ENCODE results near the gene SEMA4B. TPM values are rescaled to one million over a fixed set of nuclear protein-coding genes. Genes with fewer than 3 reads are reported as not detected.

SEMA4B gene
- total and polyA plus RNA-seq, 2 experiments from 2014 or later = 16.7 to 48.2 TPM

DNA sequence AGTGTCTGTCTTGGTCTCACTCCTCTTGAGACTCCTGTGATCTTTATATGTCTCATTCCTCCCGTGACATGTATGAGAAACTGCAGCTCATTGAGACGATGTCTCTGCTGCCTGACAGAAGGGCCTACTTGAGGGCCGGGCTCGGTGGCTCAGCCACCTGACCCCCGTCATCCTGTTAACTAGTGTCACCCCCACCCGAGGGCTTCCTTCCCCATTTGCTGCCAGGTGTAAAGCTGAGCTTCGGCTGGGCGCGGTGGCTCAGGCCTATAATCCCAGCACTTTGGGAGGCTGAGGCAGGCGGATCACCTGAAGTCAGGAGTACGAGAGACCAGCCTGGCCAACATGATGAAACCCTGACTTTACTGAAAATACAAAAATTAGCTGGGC lies 12.7 kb downstream of the SEMA4B start (continued):
- TF ChIP-seq, protein P1, sequence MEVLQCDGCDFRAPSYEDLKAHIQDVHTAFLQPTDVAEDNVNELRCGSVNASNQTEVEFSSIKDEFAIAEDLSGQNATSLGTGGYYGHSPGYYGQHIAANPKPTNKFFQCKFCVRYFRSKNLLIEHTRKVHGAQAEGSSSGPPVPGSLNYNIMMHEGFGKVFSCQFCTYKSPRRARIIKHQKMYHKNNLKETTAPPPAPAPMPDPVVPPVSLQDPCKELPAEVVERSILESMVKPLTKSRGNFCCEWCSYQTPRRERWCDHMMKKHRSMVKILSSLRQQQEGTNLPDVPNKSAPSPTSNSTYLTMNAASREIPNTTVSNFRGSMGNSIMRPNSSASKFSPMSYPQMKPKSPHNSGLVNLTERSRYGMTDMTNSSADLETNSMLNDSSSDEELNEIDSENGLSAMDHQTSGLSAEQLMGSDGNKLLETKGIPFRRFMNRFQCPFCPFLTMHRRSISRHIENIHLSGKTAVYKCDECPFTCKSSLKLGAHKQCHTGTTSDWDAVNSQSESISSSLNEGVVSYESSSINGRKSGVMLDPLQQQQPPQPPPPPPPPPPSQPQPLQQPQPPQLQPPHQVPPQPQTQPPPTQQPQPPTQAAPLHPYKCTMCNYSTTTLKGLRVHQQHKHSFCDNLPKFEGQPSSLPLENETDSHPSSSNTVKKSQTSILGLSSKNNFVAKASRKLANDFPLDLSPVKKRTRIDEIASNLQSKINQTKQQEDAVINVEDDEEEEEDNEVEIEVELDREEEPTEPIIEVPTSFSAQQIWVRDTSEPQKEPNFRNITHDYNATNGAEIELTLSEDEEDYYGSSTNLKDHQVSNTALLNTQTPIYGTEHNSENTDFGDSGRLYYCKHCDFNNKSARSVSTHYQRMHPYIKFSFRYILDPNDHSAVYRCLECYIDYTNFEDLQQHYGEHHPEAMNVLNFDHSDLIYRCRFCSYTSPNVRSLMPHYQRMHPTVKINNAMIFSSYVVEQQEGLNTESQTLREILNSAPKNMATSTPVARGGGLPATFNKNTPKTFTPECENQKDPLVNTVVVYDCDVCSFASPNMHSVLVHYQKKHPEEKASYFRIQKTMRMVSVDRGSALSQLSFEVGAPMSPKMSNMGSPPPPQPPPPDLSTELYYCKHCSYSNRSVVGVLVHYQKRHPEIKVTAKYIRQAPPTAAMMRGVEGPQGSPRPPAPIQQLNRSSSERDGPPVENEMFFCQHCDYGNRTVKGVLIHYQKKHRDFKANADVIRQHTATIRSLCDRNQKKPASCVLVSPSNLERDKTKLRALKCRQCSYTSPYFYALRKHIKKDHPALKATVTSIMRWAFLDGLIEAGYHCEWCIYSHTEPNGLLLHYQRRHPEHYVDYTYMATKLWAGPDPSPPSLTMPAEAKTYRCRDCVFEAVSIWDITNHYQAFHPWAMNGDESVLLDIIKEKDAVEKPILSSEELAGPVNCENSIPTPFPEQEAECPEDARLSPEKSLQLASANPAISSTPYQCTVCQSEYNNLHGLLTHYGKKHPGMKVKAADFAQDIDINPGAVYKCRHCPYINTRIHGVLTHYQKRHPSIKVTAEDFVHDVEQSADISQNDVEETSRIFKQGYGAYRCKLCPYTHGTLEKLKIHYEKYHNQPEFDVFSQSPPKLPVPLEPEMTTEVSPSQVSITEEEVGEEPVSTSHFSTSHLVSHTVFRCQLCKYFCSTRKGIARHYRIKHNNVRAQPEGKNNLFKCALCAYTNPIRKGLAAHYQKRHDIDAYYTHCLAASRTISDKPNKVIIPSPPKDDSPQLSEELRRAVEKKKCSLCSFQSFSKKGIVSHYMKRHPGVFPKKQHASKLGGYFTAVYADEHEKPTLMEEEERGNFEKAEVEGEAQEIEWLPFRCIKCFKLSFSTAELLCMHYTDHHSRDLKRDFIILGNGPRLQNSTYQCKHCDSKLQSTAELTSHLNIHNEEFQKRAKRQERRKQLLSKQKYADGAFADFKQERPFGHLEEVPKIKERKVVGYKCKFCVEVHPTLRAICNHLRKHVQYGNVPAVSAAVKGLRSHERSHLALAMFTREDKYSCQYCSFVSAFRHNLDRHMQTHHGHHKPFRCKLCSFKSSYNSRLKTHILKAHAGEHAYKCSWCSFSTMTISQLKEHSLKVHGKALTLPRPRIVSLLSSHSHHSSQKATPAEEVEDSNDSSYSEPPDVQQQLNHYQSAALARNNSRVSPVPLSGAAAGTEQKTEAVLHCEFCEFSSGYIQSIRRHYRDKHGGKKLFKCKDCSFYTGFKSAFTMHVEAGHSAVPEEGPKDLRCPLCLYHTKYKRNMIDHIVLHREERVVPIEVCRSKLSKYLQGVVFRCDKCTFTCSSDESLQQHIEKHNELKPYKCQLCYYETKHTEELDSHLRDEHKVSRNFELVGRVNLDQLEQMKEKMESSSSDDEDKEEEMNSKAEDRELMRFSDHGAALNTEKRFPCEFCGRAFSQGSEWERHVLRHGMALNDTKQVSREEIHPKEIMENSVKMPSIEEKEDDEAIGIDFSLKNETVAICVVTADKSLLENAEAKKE (CRISPR knock-in tag; IDR thresholded peaks at IDR 0.05) = no peak
- TF ChIP-seq NANOG (IDR thresholded peaks at IDR 0.05; ENCODE audit: borderline replicate concordance) = no peak
- no peak for TF ChIP-seq JUNB (IDR thresholded peaks at IDR 0.05; ENCODE audit: unreplicated experiment)
- no peak for TF ChIP-seq EZH2phosphoT487 (IDR thresholded peaks at IDR 0.05; ENCODE audit: unreplicated experiment)
- no peak for TF ChIP-seq POLR2AphosphoS5 (IDR thresholded peaks at IDR 0.05; ENCODE audit: low read depth)
- TF ChIP-seq ETS1 (IDR thresholded peaks at IDR 0.05) = no peak
- no peak for TF ChIP-seq ZNF114 (CRISPR knock-in tag; IDR thresholded peaks at IDR 0.05)

DNA sequence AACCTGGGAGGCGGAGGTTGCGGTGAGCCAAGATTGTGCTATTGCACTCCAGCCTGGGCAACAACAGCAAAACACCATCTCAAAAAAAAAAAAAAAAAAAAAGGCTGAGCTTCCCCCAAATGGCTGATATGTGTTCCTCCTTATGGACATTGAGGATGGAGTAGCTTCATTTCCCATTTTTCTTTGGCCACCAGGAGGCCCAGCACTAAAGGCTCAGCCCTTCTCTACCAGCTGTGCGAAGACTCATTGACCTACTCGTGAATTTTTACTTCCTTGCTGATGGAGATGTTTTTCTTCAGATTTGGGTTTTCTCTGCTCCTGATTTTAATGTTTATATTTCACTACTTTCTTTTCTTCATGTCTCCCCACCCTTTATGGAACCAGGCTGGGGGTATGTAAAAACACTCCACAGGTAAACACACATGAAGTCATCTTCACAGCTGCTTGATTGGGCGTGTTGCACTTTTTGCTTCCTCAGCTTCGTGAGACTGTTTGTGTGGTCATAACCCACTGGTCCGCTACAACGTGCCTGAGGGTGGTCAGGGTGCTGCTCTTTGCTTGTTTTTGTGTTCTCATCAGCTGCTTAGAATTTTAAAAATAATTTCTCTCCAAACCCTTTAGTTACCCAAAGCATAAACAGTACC lies 13.5 kb downstream of the SEMA4B start:
- H3K27ac Mint-ChIP-seq = no peak overlapping the region
- H3K27ac ChIP-seq (ENCODE audit: low read depth) = no peak overlapping the region
- no peak overlapping the region for H3K4me2 ChIP-seq
- no peak overlapping the region for H3K4me3 Mint-ChIP-seq
- no peak overlapping the region for H3K4me3 ChIP-seq
- H3K9me2 ChIP-seq (ENCODE audit: insufficient read depth) = no peaks in the 10 kb centered on the region
- no peaks in the 10 kb centered on the region; the same call in 1 of the 2 replicates for H3K4me1 ChIP-seq (ENCODE audit: insufficient read depth)
- H3K36me3 Mint-ChIP-seq (ENCODE audit: low read depth) = peaks cover 2% of the 10 kb centered on the region; the same call in 1 of the 3 replicates
- DNase-seq (ENCODE audit: low spot score) = peak; percentile 66
- H3K36me3 ChIP-seq (ENCODE audit: insufficient read depth) = 0 out of 2 replicates have a peak, but pooled peaks cover 3% of the 10 kb centered on the region
- H3K27me3 ChIP-seq (ENCODE audit: insufficient read depth) = no peaks in the 10 kb centered on the region
- peaks cover 13% of the 10 kb centered on the region for H4K20me1 ChIP-seq (replicated peaks; ENCODE audit: insufficient read depth)
- ATAC-seq = peak; percentile 31
- H3K79me2 ChIP-seq (replicated peaks; ENCODE audit: insufficient read depth) = peaks cover 23% of the 10 kb centered on the region
- no peaks in the 10 kb centered on the region for H3F3A ChIP-seq (replicated peaks; ENCODE audit: low read depth)
- TF ChIP-seq ZNF114 (CRISPR knock-in tag; IDR thresholded peaks at IDR 0.05) (no peak), CTCF (conservative IDR thresholded peaks at IDR 0.05; ENCODE audit: low read depth in 2 of 2) (peak; percentile 33 to 45)
- H2AFZ ChIP-seq = no peak overlapping the region
- H3K27me3 Mint-ChIP-seq (ENCODE audit: insufficient read depth, low read depth, poor library complexity) = peaks cover 10% of the 10 kb centered on the region
- no peaks in the 10 kb centered on the region for H3K9me3 Mint-ChIP-seq
- H3K4me1 Mint-ChIP-seq = peaks cover 24% of the 10 kb centered on the region

All from GM23338 (cell line).